CD4-positive, alpha-beta T cell (primary cell): ENCODE results near the gene SPSB1. TPM values are rescaled to one million over a fixed set of nuclear protein-coding genes. Genes with fewer than 3 reads are reported as not detected.

Source experiments
- ATAC-seq: fragments of 200-7000 bp; cut with Tn5 transposase; one replicate; pipeline ENCODE4 v1.10.0; 2022; ENCODE audit warnings: mild to moderate bottlenecking; ENCODE audit not compliant: poor library complexity
- CTCF ChIA-PET: fragments of 350-600 bp; sonication (Branson Sonifier 250); formaldehyde crosslinking; loops from one replicate; lab custom pipeline; 2021; ENCODE audit warnings: antibody characterized with exemption, inconsistent platforms; lab: Charles Lee
- POLR2A ChIA-PET: fragments of 350-600 bp; sonication (Branson Sonifier 250); formaldehyde crosslinking; loops from one replicate; lab custom pipeline; 2021; ENCODE audit warnings: antibody characterized with exemption, inconsistent platforms; lab: Charles Lee
- DNase-seq, 14 experiments: peaks; one replicate each; pipeline ENCODE4 v3.0.0-alpha.2; 2013 to 2020; ENCODE audit warnings: mixed read lengths in 2 of 14
- H3K27ac ChIP-seq, 2 donors: one replicate each; pipeline versions ENCODE4 v1.5.1 to v1.7.0; 2013; ENCODE audit warnings: low read length in 2 of 2, low read depth in 1 of 2, mild to moderate bottlenecking in 1 of 2
- H3K27me3 ChIP-seq, 2 experiments: 1 replicate in 1 of 2; 2 replicates in 1 of 2; pipeline versions ENCODE4 v1.6.1 to v1.7.0; 2013; ENCODE audit warnings: low read length in 2 of 2, control low read depth in 1 of 2, mild to moderate bottlenecking in 1 of 2, moderate library complexity in 1 of 2; ENCODE audit not compliant: insufficient read depth in 2 of 2, control insufficient read depth in 1 of 2
- H3K36me3 ChIP-seq: one replicate; pipeline ENCODE4 v1.6.1; 2013; ENCODE audit warnings: low read length, control low read depth; ENCODE audit not compliant: insufficient read depth
- H3K4me1 ChIP-seq: one replicate; pipeline ENCODE4 v1.6.1; 2013; ENCODE audit warnings: low read length, control low read depth; ENCODE audit not compliant: insufficient read depth
- H3K4me3 ChIP-seq: one replicate; pipeline ENCODE4 v1.5.1; 2013; ENCODE audit warnings: mild to moderate bottlenecking, low read length, moderate library complexity
- H3K9me3 ChIP-seq, 2 experiments: 1 replicate in 1 of 2; 2 replicates in 1 of 2; pipeline versions ENCODE4 v1.6.1 to v1.7.0; 2013; ENCODE audit warnings: low read length in 2 of 2, mild to moderate bottlenecking in 2 of 2, control low read depth in 1 of 2, moderate library complexity in 1 of 2; ENCODE audit not compliant: control insufficient read depth in 1 of 2, insufficient read depth in 1 of 2
- H3K27ac Mint-ChIP-seq: one replicate; pipeline ENCODE4 v1.8.0; 2020; ENCODE audit warnings: mixed read lengths
- H3K27me3 Mint-ChIP-seq: one replicate; pipeline ENCODE4 v1.8.0; 2021; ENCODE audit warnings: mixed read lengths
- H3K36me3 Mint-ChIP-seq: one replicate; pipeline ENCODE4 v1.8.0; 2021; ENCODE audit warnings: low read depth, mixed read lengths
- H3K4me1 Mint-ChIP-seq: one replicate; pipeline ENCODE4 v1.8.0; 2021; ENCODE audit warnings: low read depth, mixed read lengths
- H3K4me3 Mint-ChIP-seq: one replicate; pipeline ENCODE4 v1.8.0; 2020; ENCODE audit warnings: mild to moderate bottlenecking, mixed read lengths
- H3K9me3 Mint-ChIP-seq: one replicate; pipeline ENCODE4 v1.8.0; 2020; ENCODE audit warnings: mixed read lengths
- intact Hi-C, 2 experiments: fragments of 100-400 bp; cut with DNase I in 1 of 2; cut with micrococcal nuclease in 1 of 2; formaldehyde crosslinking; loops; one replicate each; pipeline versions ENCODE4 v1.15.1 to v1.9.0; 2023 to 2025; cut with DNase I, micrococcal nuclease
- total RNA-seq, 174 experiments: library from RNA in 2 of 174; stranded (reverse) in 2 of 174; gene quantifications; one replicate each; pipeline ENCODE4 v1.2.3 and lab custom pipeline; 2021 to 2026
- TF ChIP-seq, protein P1 (sequence below): fragments of 200-600 bp; IDR thresholded peaks from one replicate; pipeline ENCODE4 v1.8.0; 2022; ENCODE audit warnings: antibody characterized with exemption, mild to moderate bottlenecking

Gene SPSB1
- total RNA-seq, 2 experiments from 2014 or later, result 1.9 to 2.3 TPM

- DNase-seq (no peak), ATAC-seq (no peak)
- Mint-ChIP-seq H3K27me3 (no peaks in the 10 kb centered on the region), H3K4me1 (peaks cover 21% of the 10 kb centered on the region), H3K9me3 (no peaks in the 10 kb centered on the region), H3K4me3 (no peak overlapping the region), H3K36me3 (no peaks in the 10 kb centered on the region), H3K27ac (no peak overlapping the region)
- TF ChIP-seq, protein P1, sequence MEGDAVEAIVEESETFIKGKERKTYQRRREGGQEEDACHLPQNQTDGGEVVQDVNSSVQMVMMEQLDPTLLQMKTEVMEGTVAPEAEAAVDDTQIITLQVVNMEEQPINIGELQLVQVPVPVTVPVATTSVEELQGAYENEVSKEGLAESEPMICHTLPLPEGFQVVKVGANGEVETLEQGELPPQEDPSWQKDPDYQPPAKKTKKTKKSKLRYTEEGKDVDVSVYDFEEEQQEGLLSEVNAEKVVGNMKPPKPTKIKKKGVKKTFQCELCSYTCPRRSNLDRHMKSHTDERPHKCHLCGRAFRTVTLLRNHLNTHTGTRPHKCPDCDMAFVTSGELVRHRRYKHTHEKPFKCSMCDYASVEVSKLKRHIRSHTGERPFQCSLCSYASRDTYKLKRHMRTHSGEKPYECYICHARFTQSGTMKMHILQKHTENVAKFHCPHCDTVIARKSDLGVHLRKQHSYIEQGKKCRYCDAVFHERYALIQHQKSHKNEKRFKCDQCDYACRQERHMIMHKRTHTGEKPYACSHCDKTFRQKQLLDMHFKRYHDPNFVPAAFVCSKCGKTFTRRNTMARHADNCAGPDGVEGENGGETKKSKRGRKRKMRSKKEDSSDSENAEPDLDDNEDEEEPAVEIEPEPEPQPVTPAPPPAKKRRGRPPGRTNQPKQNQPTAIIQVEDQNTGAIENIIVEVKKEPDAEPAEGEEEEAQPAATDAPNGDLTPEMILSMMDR, result no peak
- Histone ChIP-seq H3K27me3 (no peaks in the 10 kb centered on the region), H3K9me3 (no peaks in the 10 kb centered on the region), H3K4me1 (peaks cover 4% of the 10 kb centered on the region), H3K4me3 (no peak overlapping the region), H3K36me3 (no peaks in the 10 kb centered on the region), H3K27ac (no peak overlapping the region)
- intact Hi-C loops, result no loop called here
- ChIA-PET CTCF (no interaction called here), POLR2A (no interaction called here)
These were observed 16.4 kb downstream of the SPSB1 start for GRCh38 chr1:9309080-9309479.

GRCh38 chr1:9309991-9310390 is 17.3 kb downstream of the SPSB1 start:
- H3K27me3 ChIP-seq, result no peaks in the 10 kb centered on the region
- Mint-ChIP-seq H3K36me3 (no peaks in the 10 kb centered on the region), H3K4me3 (no peak overlapping the region), H3K27me3 (no peaks in the 10 kb centered on the region), H3K27ac (no peak overlapping the region), H3K4me1 (peaks cover 27% of the 10 kb centered on the region), H3K9me3 (no peaks in the 10 kb centered on the region)
- CTCF ChIA-PET, result no interaction called here
- POLR2A ChIA-PET, result no interaction called here
- ATAC-seq (no peak), DNase-seq (no peak)
- TF ChIP-seq, protein P1, result no peak
- H3K4me3 ChIP-seq, result no peak overlapping the region
- H3K27ac ChIP-seq, result no peak overlapping the region
- no peaks in the 10 kb centered on the region for H3K36me3 ChIP-seq
- H3K4me1 ChIP-seq, result peaks cover 6% of the 10 kb centered on the region
- intact Hi-C loops, result loop anchor here in 1 of 2 experiments (5.0 kb wide), 2 partner anchors 52 to 252 kb away; no protein-coding TSS in a partner anchor
- no peaks in the 10 kb centered on the region for H3K9me3 ChIP-seq

- Mint-ChIP-seq H3K4me3 (no peak overlapping the region), H3K36me3 (no peaks in the 10 kb centered on the region), H3K4me1 (peaks cover 26% of the 10 kb centered on the region), H3K9me3 (no peaks in the 10 kb centered on the region), H3K27me3 (no peaks in the 10 kb centered on the region), H3K27ac (no peak overlapping the region)
- no peaks in the 10 kb centered on the region for H3K36me3 ChIP-seq
- TF ChIP-seq, protein P1, result no peak
- intact Hi-C loops, result loop anchor here in 1 of 2 experiments (5.0 kb wide), 2 partner anchors 51 to 251 kb away; no protein-coding TSS in a partner anchor
- no peak overlapping the region for H3K4me3 ChIP-seq
- no peaks in the 10 kb centered on the region for H3K9me3 ChIP-seq
- CTCF ChIA-PET, result no interaction called here
- no peaks in the 10 kb centered on the region for H3K27me3 ChIP-seq
- peaks cover 13% of the 10 kb centered on the region for H3K4me1 ChIP-seq
- ATAC-seq (no peak), DNase-seq (no peak)
- POLR2A ChIA-PET, result no interaction called here
- no peak overlapping the region for H3K27ac ChIP-seq
These were observed 18.3 kb downstream of the SPSB1 start for GRCh38 chr1:9311029-9311428.
